Fibroblast of upper back skin (primary cell): ENCODE data around the gene HSH2D.
"Not testable (repeated sequence)": the region's sequence is repeated elsewhere in the genome, so short reads cannot be mapped to it uniquely, and the experiment has no call there.

ENCODE experiments used
- DNase-seq: peaks from one replicate; pipeline ENCODE4 v3.0.0-alpha.2; 2013

The HSH2D gene, protein sequence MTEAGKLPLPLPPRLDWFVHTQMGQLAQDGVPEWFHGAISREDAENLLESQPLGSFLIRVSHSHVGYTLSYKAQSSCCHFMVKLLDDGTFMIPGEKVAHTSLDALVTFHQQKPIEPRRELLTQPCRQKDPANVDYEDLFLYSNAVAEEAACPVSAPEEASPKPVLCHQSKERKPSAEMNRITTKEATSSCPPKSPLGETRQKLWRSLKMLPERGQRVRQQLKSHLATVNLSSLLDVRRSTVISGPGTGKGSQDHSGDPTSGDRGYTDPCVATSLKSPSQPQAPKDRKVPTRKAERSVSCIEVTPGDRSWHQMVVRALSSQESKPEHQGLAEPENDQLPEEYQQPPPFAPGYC

DNA sequence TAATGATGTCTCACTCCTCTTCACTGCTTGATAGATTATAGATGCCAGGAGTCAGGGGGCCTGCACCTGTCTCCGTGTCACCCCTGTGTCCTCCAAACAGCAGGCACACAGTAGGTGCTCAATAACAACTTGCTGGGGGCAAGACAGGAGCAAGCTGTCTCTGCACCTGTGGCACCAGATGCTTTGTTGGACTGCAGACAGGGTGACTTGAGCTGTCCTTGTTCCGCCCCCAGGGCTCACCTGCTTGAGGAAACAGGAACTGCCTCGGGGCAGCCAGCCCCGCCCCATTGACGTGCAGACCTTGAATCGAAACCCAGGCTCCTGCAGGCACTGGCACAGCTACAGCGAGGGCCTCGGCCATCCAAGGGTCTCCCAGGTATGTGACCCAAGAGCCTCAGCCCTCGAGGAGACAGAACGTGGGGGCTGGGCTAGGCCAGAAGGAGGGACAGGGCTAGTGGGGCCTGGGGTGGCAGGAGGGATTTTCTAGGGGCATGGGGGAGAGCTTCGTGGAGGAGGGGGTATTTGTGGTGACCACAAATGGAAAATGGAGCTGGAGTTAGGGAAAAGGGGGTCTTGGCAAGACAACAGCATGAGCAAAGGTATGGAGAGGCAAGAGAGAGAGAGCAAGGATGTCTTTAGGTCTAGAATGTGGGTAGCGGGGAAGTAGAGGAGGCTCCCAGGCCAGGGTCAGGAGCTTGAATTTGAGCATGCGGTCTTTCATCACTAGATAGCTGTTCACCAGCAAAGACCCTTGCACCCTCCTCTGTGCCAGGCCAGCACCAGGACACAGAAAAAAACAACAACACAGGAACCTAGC is at the start of gene HSH2D:
HSH2D (plus strand) TSS at position 287 of the 817 bp plus-strand sequence. CDS start 5,066 bp downstream, outside the sequence.
- no peak for DNase-seq

DNA sequence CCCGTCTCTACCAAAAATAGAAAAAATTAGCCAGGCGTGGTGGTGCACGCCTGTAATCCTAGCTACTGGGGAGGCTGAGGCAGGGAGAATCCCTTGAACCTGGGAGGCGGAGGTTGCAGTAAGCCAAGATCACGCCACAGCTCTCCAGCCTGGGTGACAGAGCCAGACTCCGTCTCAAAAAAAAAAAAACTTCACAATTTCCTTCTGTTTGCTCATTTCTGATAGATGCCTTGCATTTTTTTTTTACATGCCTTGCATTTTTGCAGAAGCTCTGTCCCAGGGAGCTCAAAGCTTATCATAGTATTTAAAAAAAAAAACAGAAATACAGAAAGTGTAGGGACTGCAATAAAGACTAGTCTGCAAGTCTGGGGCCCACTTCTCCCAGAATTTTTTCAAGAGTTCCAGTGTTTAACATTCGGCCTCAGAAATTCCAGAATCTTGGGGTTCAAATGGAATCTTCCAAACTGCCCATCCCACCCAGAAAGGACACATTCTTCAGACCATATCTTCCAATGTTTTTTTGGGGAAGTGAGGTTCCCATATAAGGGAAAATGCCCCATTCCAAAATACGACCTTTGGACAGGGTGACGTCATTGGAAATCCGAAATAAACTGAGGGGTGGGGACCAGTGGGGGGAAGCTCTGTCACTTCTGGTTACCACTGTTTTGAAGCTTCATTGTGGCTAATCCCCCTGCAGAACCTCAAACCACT is 49.0 kb upstream of the HSH2D start:
- DNase-seq = peak; percentile 69

DNA sequence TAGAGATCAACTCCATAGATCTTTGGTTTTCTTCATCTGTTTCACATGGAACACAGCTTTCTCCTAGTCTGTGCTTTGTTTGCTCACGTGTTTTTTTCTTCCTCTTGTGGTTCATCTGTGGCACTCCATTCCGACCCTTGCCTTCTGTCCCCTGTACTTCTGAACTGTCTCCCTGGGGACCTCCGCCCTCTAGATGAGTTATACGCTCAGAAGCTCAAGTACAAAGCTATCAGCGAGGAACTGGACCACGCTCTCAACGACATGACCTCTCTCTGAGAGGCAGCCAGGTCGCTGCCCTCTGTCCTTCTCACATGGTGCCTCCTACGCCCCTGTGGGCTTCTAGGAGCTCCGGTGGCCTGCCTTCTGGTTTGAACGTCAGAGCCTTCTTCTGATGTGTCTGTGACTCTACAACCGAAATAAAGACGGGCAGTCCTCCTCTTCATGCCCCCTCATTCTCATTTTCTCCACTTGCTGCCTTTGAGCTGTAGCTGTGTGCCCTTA is 48.4 kb upstream of the HSH2D start:
- no peak for DNase-seq

DNA sequence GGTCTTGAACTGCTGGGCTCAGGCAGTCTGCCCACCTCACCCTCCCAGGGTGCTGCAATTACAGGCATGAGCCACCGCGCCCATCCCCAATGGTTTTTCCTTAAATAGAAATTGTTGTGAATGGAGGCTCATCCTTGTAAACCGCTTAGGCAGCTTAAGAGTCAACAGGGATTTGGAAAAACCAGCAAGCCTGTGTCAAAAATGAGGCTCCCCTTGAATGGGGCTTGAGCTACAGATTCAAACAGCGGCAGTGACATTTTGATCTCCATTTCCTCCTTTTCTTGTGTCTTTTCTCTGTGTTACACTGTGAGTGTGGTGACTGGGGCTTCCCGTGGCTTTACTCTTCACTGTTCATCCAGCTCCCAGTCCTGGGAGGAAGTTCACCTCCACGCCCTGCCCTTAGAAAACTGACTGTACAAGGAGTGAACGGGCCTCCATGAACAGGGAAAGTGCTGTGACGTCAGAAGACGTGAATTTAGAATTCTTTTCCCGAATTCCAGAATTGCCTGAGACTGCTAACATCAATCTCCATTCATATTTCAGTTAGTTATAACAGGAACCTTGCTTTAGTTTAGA is 47.1 kb upstream of the HSH2D start:
- DNase-seq = no peak

DNA sequence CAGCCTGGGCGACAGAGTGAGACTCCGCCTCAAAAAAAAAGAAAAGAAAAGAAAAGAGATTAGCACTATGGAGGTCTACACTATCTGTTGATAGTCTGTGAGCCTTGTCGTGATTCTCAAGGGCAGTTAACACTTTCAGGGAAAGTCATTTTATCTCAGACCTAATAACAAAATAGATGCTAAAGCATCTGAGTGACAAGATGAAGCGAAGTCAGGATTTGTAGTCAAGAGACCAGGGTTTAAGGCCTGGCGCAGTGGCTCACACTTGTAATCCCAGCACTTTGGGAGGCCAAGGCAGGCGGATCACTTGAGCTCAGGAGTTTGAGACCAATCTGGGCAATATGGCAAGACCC is 45.1 kb upstream of the HSH2D start:
- no peak for DNase-seq

DNA sequence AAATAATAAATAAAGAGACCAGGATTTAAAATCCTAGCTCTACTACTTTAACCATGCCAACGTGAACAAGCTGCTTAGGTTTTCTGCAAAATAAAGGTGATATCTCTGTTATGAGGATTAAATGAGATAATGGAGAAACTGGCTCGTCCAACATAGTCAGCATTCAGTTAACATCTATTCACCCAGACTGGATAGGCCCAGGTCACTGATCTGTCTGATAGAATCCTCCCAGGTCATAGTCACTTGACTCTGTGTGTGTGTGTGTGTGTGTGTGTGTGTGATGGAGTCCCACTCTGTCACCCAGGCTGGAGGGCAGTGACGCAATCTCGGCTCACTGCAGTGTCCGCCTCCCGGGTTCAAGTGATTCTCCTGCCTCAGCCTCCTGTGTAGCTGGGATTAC is 44.7 kb upstream of the HSH2D start:
- no peak for DNase-seq

DNA sequence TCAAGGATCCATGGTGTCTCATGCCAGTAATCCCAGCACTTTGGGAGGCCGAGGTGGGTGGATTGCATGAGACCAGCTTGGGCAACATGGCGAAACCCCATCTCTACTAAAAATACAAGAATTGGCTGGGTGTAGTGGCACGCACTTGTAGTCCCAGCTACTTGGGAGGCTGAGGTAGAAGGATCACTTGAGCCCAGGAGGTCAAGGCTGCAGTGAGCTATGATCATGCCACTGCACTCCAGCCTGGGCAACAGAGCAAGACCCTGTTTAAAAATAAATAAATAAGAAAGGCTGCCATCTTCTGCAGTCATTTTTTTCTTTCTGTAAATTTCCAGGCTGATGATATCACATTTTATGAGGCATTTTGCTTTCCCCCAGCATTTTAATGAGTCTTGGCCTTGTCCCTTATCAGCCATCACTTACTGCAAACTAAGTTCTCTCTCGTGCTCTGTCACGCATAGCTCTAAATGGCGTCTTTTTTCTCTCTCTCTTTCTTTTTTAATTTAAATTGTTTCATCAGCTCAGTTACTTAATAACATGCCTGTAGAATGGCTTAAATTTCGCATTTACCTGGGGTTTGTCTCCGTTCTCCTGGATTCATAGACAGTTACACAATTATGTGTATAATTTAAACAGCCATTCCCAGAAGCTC is 44.0 kb upstream of the HSH2D start:
- DNase-seq = not testable (repeated sequence)

DNA sequence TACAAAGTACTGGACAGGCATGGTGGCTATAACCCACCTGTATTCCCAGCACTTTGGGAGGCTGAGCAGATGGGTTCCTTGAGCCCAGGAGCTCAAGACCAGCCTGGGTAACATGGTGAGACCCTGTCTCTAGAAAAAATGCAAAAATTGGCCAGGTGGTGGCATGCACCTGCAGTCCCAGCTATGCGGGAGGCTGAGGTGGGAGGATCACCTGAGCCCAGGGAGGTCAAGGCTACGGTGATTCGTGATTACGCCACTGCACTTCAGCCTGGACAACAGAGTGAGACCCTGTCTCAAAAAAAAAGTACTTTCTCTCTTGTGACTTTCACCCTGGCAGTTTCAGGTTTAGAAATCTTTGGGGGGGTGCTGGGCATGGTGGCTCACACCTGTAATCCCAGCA is 43.0 kb upstream of the HSH2D start:
- no peak for DNase-seq

DNA sequence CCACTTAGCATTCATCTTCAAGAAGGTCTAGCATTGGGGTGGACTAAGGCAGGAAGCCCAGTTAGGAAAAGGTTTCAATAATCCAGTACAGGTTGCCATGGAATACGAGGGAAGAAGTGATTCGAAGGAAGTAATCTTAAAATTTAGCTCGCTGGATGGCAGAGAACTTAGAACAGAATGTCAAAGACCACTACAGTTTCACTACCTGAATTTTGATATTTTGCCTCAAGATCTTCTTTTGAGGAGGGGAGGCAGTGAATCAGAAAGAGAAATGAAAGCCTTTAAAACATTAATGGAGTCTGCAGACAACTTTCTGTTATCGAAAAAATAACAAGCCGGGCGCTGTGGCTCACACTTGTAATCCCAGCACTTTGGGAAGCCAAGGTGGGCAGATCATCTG is 38.8 kb upstream of the HSH2D start:
- no peak for DNase-seq

DNA sequence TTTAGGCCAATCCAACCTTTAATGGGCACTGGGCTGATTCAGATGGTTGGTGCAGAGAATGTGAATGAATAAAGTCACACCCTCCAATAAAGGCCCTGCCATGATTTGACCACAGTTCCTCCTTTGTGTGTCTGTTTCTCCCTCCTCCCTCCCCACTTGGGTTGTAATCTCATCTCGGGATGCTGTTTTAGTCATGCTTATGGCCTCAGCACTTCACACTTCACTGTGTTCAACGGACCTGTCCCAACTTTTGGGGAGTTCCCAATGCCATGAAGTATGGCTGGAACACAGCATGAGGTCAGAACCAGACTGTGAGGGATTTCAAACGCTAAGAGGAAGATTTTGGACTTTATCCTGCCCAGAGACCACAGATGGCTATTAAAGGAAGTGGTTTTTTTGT is 37.4 kb upstream of the HSH2D start:
- no peak for DNase-seq

DNA sequence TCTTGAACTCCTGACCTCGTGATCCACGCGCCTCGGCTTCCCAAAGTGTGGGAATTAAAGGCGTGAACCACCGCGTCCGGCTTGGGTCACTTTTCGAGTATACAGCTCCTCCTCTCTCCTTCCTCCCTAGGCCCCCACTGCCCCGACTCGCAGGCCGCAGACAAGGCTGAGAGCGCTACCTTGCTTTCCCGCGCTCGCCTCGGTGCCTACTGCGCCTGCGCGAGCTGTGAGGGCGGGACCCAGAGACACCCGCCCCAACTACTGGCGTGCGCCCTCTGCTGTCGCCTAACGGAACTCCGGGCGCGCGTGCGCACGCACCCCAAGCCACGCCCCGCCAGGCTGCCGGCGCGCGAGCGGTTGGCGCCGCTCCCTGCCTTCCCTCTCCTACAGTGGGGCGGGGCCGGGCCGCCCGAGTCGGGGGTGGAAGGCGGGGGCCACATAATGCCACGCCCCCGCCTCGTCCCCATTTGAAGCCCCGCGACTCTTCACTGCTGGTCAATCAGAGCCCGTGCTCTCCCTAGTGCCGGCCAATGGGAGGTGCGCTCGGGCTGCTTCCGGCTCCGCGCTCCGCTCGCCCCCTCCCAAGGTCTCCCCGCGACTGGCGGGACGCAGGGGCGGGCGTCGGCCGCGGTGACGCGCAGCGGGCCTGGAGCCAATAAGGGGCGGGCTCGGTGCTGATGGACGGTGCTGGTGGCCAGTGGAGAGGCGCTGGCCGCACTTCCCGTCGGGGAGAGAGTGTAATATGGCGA is 32.2 kb upstream of the HSH2D start, which contains the start of gene RAB8A:
RAB8A (plus strand) TSS at position 730 of the 749 bp plus-strand sequence; CDS start at position 743, 13 bp downstream.
- DNase-seq = peak; percentile 99

DNA sequence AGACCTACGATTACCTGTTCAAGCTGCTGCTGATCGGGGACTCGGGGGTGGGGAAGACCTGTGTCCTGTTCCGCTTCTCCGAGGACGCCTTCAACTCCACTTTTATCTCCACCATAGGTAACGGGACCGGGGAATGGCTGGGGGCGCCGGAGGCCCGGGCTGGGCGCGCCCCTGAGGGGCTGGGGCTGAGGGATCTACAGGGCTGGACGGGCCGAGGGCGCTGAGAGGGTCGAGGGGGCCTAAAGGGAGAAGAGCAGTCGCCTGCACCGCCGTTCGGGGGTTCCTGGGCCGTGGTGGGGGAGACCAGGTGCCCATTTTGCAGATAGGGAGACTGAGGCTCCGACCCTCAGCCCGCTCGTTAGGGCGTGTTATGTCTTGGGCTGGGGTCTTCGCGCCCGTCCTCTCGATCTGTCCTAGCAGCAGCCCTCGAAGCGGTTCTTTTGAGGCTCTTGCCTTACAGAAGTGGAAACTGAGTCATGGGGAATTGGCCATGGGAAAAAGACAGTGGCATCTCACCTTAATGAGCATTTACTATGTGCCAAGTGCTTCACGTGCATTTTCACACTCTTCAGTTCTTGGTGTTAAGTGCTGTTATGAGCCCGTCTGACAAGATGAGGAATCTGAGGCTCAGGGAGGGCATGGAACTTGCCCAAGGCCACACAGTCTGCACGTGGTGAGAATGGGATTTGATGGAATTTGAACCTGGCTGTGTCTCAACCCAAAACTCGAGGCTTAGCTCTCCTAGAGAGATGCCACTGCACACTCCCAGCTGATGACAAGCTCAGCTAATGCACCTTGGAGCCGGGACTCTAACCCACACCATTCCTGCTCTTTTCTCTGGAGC is 31.4 kb upstream of the HSH2D start:
- DNase-seq = no peak

DNA sequence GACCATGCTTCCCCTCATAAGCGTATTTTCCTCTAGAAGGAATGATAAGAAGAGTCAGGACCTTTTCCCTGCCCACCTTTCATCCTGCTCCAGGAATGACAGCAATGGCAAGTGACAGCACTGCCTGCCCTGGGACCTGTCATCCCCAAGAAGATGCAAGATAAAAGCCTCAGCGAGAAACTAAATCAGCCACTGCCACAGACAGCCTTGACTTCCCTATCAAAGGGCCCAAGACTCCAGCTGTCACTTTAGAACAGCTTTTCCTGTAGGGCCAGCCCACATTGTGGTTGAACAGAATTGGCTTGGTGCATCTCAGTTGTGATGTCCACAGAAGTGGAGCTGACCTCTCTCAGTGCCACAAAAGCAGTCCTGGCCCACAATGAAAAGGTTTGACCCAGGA is 30.7 kb upstream of the HSH2D start:
- no peak for DNase-seq

DNA sequence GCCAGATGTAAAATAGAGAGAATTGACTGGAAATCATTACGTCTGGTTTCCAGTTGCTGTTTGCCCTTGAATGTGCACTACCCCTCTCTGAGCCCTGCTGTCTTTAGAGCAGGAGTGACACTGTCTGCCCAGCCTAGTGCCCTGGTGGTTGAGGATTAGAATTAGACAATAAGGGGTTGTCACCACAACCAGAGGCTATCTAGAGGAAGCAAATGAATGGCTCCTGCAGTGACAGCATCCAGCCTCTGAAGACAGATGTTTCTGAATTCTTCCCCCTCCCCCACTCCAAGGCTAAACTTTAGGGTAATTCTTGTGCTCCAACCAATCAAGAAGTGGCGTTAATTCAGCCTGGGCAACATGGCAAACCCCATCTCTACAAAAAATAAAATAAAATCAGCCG is 29.8 kb upstream of the HSH2D start:
- DNase-seq = no peak

DNA sequence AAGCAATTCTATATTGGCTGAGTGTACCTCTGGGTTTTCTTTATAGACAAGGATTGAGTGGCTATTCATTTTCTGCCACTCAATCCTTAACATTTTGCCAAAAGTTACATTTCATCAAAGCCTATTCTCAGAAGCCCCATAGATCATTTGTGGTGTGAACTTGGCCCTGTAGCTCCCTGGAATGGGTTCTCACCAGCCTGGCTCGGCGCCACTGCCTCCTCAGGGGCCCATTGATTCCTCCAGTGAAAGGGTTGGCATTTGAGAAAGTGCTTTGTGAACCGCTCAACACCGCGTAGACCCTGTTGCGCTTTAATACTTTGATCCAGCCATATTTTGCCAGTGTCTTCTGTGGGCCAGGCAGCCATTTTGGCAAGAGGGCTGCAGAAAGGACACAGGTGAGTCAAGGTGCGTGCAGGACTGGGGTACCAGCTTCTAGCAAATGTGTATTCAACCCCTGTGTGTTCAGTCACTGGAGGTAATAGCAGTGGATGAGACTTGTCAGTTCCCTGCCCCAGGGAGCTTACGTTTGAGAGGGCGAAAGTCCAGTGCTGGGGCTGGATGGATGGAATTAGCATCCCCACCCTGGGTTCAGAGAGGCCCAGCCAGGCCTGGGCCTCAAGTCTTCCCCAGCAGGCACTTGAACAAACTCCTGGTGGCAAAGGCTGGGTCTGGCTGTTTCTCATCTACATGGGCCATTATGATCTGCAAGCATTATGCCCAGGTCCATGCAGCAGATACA is 28.0 kb upstream of the HSH2D start:
- no peak for DNase-seq

DNA sequence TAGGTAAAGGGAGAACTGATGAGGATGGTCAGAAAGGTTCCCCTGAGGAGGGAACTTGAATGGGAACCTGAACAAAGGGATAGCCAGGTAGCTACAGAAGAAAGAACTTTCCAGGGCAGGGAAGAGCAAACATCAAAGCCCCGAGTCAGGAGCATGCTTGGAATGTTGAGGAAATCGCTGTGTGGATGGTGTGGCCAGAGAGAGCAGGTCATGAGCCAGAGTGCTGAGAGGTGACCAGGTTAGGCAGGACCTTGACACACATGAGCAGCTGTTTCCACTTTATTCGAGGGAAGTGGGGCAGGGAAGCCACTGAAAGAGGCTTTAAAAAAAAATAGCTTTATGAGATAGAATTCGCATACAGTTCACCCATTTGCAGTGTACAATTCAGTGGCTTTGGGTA is 27.4 kb upstream of the HSH2D start:
- DNase-seq = no peak

DNA sequence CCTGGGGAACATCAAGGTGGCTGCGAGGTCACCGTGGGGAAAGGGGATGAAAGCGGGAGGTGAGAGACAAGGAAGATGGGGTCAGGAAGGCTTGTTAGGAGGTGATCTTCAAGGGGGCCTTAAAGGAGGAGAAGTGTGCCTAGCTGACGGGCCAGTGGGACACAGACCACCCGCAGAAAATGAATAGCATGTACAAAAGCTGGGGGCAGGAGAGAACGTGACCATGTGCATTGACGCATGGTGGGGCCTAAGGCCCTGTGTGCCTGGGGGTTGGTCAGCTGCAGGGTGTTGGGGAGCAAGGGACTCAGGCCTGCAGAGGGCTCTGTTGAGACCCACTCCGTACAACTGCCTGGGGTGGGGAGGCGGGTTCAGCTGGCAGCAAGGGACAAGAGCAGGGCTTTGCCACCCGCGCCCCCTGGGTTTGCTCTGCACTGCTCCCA is 25.9 kb upstream of the HSH2D start:
- no peak for DNase-seq

DNA sequence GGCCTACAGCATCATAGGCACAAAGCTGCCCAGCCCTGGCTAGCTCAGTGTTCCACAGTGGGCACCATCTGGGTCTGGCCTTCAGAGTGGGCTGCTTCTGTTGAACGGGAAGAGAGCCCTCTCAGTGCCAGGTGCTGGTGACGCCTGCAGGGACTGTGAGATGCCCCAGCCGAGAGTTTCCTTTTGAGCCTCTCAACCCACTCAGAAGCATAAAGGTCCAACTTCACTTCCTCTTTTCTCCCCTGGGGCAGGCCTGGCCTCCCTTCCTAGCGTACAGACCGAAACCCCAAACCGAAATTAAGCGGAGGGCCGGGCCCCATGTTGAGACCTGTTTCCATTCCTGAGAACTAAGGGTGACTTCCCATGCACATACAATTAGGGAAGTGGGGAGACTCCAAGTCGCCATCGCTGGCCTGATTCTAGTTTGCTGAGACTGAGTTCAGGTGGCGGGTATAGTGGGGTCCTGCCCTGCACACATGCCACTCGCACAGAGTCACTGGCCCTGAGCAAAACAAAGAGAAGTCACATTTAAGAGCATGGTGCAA is 24.9 kb upstream of the HSH2D start:
- no peak for DNase-seq

DNA sequence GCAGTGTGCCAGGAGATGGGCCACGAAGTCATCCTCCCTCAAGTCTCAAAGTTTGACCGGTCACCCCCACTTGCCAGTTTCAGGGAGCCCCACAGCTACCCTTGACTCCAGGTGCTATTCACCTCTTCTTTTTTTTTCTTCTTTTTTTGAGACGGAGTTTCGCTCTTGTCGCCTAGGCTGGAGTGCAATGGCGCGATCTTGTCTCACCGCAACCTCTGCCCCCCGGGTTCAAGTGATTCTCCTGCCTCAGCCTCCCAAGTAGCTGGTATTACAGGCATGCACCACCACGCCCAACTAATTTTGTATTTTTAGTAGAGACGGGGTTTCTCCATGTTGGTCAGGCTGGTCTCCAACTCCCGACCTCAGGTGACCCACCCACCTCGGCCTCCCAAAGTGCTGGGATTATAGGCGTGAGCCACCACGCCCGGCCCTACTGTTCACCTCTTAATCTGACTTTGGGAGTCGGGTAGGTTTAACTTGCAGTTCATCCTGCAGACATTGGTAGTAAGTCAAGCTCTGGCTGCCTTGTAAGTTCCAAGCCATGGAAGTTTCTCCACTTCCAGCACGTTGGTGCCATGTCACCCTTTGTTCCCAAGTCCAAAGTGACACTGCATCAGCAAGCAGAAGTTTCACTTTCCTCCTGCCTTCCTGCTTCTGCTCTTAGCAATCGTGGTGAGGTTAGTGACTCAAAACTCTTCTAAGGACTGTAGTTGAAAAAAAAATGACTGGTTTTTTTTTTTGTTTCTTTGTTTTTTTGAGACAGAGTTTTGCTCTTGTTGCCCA is 24.2 kb upstream of the HSH2D start:
- not testable (repeated sequence) for DNase-seq
